ENCODE data around the gene UCHL5.
"Not testable (repeated sequence)": the region's sequence is repeated elsewhere in the genome, so short reads cannot be mapped to it uniquely, and the experiment has no call there.

UCHL5 gene

GRCh38 chr1:193036337-193037047 is 22.7 kb downstream of the UCHL5 start:
- TF ChIP-seq CTCF (IDR thresholded peaks at IDR 0.05), result no peak
- H3K4me1 ChIP-seq (ENCODE audit: control insufficient read depth in 1 of 2, insufficient read depth in 1 of 2, low read depth in 1 of 2, low read length in 1 of 2), result no peaks in the 10 kb centered on the region
- no peaks in the 10 kb centered on the region for H3K36me3 ChIP-seq
- H3K4me3 ChIP-seq (ENCODE audit: low read depth in 1 of 2, low read length in 1 of 2), result no peak overlapping the region
- H3K9me3 ChIP-seq, result no peaks in the 10 kb centered on the region
- no peaks in the 10 kb centered on the region for H3K27me3 ChIP-seq
- H3K27ac ChIP-seq, result no peak overlapping the region

- no peaks in the 10 kb centered on the region for H3K27me3 ChIP-seq
- no peak for TF ChIP-seq CTCF (IDR thresholded peaks at IDR 0.05)
- H3K4me3 ChIP-seq (ENCODE audit: low read depth in 1 of 2, low read length in 1 of 2), result no peak overlapping the region
Observed at GRCh38 chr1:193033610-193034009, 25.6 kb downstream of the UCHL5 start.

GRCh38 chr1:193032643-193033427 is 26.3 kb downstream of the UCHL5 start:
- H3K4me1 ChIP-seq (ENCODE audit: control insufficient read depth in 1 of 2, insufficient read depth in 1 of 2, low read depth in 1 of 2, low read length in 1 of 2); H3K27ac ChIP-seq; H3K9me3 ChIP-seq; H3K36me3 ChIP-seq; H3K4me3 ChIP-seq (ENCODE audit: low read depth in 1 of 2, low read length in 1 of 2); H3K27me3 ChIP-seq: not testable (repeated sequence)

More at GRCh38 chr1:193033610-193034009, 25.6 kb downstream of the UCHL5 start:
- H3K27ac ChIP-seq, result no peak overlapping the region
- H3K4me1 ChIP-seq (ENCODE audit: control insufficient read depth in 1 of 2, insufficient read depth in 1 of 2, low read depth in 1 of 2, low read length in 1 of 2), result no peaks in the 10 kb centered on the region
- H3K9me3 ChIP-seq, result no peaks in the 10 kb centered on the region
- no peaks in the 10 kb centered on the region for H3K36me3 ChIP-seq

- Histone ChIP-seq H3K36me3 (no peaks in the 10 kb centered on the region), H3K27ac (no peak overlapping the region), H3K4me1 (ENCODE audit: control insufficient read depth in 1 of 2, insufficient read depth in 1 of 2, low read depth in 1 of 2, low read length in 1 of 2) (no peaks in the 10 kb centered on the region), H3K9me3 (no peaks in the 10 kb centered on the region), H3K4me3 (ENCODE audit: low read depth in 1 of 2, low read length in 1 of 2) (no peak overlapping the region), H3K27me3 (no peaks in the 10 kb centered on the region)
- TF ChIP-seq CTCF (IDR thresholded peaks at IDR 0.05), result no peak
Observed at GRCh38 chr1:193031431-193031830, 27.7 kb downstream of the UCHL5 start.

- H3K27ac ChIP-seq, result no peak overlapping the region
- no peaks in the 10 kb centered on the region for H3K9me3 ChIP-seq
- no peak overlapping the region for H3K4me3 ChIP-seq (ENCODE audit: low read depth in 1 of 2, low read length in 1 of 2)
- H3K27me3 ChIP-seq, result no peaks in the 10 kb centered on the region
- H3K4me1 ChIP-seq (ENCODE audit: control insufficient read depth in 1 of 2, insufficient read depth in 1 of 2, low read depth in 1 of 2, low read length in 1 of 2), result no peaks in the 10 kb centered on the region
- H3K36me3 ChIP-seq, result no peaks in the 10 kb centered on the region
- TF ChIP-seq CTCF (IDR thresholded peaks at IDR 0.05), result no peak
Observed at GRCh38 chr1:193030280-193030679, 28.9 kb downstream of the UCHL5 start.

GRCh38 chr1:193025218-193025617 is 33.9 kb downstream of the UCHL5 start:
- no peak for TF ChIP-seq CTCF (IDR thresholded peaks at IDR 0.05)
- Histone ChIP-seq H3K4me3 (ENCODE audit: low read depth in 1 of 2, low read length in 1 of 2) (no peak overlapping the region), H3K27ac (no peak overlapping the region), H3K27me3 (no peaks in the 10 kb centered on the region), H3K4me1 (ENCODE audit: control insufficient read depth in 1 of 2, insufficient read depth in 1 of 2, low read depth in 1 of 2, low read length in 1 of 2) (no peaks in the 10 kb centered on the region), H3K9me3 (no peaks in the 10 kb centered on the region), H3K36me3 (no peaks in the 10 kb centered on the region)

Measured in neutrophil (primary cell).